ENCODE results near the gene CTNNBIP1. TPM values are rescaled to one million over a fixed set of nuclear protein-coding genes. Genes with fewer than 3 reads are reported as not detected.
A peak's percentile ranks its signal among the peaks of the same experiment; 100 is the strongest.

Gene CTNNBIP1
- total RNA-seq, 4 donors from 2014 or later: 58.0 to 99.3 (median 75.2) TPM

- 91 to 97% methylated on average over 2 of the region's 2 CpGs for WGBS, 2 donors
- Histone ChIP-seq H3K4me3 (replicated peaks in 1 of 3) (no peak overlapping the region), H3K36me3 (no peaks in the 10 kb centered on the region), H3K9me3 (no peaks in the 10 kb centered on the region), H3K27ac (no peak overlapping the region), H3K4me1 (peaks cover 28 to 38% of the 10 kb centered on the region in 2 donors), H3K27me3 (no peaks in the 10 kb centered on the region)
- intact Hi-C loops (cut with DNase I): no loop called here
- no peak for DNase-seq
- TF ChIP-seq CTCF (IDR thresholded peaks at IDR 0.05): no peak
- TF ChIP-seq POLR2A (IDR thresholded peaks at IDR 0.05): no peak
These were observed 3.6 kb downstream of the CTNNBIP1 start for GRCh38 chr1:9906466-9906865.

- intact Hi-C loops (cut with DNase I): no loop called here
- DNase-seq: no peak
- Histone ChIP-seq H3K27me3 (no peaks in the 10 kb centered on the region), H3K27ac (no peak overlapping the region), H3K4me1 (peaks cover 33 to 44% of the 10 kb centered on the region in 2 donors), H3K4me3 (replicated peaks in 1 of 3) (no peak overlapping the region), H3K36me3 (no peaks in the 10 kb centered on the region), H3K9me3 (no peaks in the 10 kb centered on the region)
- WGBS, 2 donors: 74 to 91% methylated on average over 4 of the region's 4 CpGs
- TF ChIP-seq POLR2A (IDR thresholded peaks at IDR 0.05) (no peak), CTCF (IDR thresholded peaks at IDR 0.05) (no peak)
These were observed 5.1 kb downstream of the CTNNBIP1 start for GRCh38 chr1:9905010-9905409.

GRCh38 chr1:9904596-9904995 is 5.5 kb downstream of the CTNNBIP1 start:
- WGBS, 2 donors: 72 to 77% methylated on average over 3 of the region's 3 CpGs
- intact Hi-C loops (cut with DNase I): no loop called here
- no peak for TF ChIP-seq CTCF (IDR thresholded peaks at IDR 0.05)
- TF ChIP-seq POLR2A (IDR thresholded peaks at IDR 0.05): no peak

GRCh38 chr1:9903801-9904527 is 6.1 kb downstream of the CTNNBIP1 start:
- no peak overlapping the region for H3K4me3 ChIP-seq (replicated peaks in 1 of 3)
- WGBS, 2 donors: 87 to 93% methylated on average over 9 of the region's 9 CpGs
- TF ChIP-seq POLR2A (IDR thresholded peaks at IDR 0.05): no peak
- DNase-seq: no peak
- peak overlapping the region; percentile 94 to 99 (median 98) for H3K27ac ChIP-seq
- intact Hi-C loops (cut with DNase I): no loop called here
- no peaks in the 10 kb centered on the region for H3K9me3 ChIP-seq
- peaks cover 28 to 43% of the 10 kb centered on the region in 2 donors for H3K4me1 ChIP-seq
- H3K27me3 ChIP-seq: no peaks in the 10 kb centered on the region
- H3K36me3 ChIP-seq: no peaks in the 10 kb centered on the region

More at GRCh38 chr1:9904596-9904995, 5.5 kb downstream of the CTNNBIP1 start:
- Histone ChIP-seq H3K27ac (no peak overlapping the region), H3K9me3 (no peaks in the 10 kb centered on the region), H3K27me3 (no peaks in the 10 kb centered on the region), H3K36me3 (no peaks in the 10 kb centered on the region), H3K4me1 (peaks cover 33 to 47% of the 10 kb centered on the region in 2 donors), H3K4me3 (replicated peaks in 1 of 3) (no peak overlapping the region)
- no peak for DNase-seq

GRCh38 chr1:9902060-9902452 is 8.0 kb downstream of the CTNNBIP1 start:
- intact Hi-C loops (cut with DNase I): no loop called here
- WGBS, 2 donors: 50 to 70% methylated on average over 5 to 6 of the region's 6 CpGs
- Histone ChIP-seq H3K4me1 (peaks cover 23 to 34% of the 10 kb centered on the region in 2 donors), H3K36me3 (no peaks in the 10 kb centered on the region), H3K27ac (peak overlapping the region; percentile 94 to 99 (median 98)), H3K27me3 (no peaks in the 10 kb centered on the region), H3K9me3 (no peaks in the 10 kb centered on the region), H3K4me3 (replicated peaks in 1 of 3) (no peak overlapping the region)
- DNase-seq: no peak
- TF ChIP-seq POLR2A (IDR thresholded peaks at IDR 0.05) (no peak), CTCF (IDR thresholded peaks at IDR 0.05) (no peak)
